ENCODE data around the gene SESN3. TPM values are rescaled to one million over a fixed set of nuclear protein-coding genes. Genes with fewer than 3 reads are reported as not detected.

SESN3 gene
- total RNA-seq, 5 donors from 2014 or later (not counting 1 experiment from before 2014, with no cell fraction given), result 61.5 to 150 (median 132) TPM

DNA sequence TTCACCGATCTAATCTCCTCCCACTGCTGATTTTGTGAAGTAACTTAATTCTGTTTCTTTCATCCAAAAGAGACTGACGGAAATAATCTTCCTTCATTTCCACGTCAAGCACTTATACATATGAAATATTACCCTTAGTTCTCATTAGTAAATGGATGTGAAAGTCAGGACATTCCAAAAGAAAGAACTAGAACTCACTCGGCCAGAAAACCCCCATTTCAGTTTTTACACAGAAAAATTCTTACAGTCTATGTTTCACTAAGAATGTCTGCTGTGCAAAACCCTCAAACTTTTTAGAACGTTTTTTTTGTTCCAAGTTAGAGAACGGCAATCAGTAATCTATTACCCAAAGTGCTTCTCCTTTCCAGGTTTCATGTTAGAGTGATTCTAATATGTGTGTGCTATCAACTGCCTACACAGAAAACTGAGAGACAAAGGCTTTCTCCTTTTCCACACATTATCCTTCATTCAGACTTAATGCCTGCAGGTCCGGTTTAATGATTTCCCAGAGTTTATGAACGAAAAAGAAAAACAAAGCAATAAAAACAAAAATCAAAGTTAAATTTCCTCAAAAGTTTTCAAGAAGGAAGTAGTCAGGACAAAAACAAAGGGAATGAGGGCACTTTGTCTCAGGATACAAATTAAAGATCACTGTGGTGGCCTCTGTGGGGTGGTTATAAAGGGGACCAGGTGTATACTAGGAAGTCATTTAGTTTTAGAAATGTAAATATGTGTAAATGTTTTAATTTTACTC is 11.3 kb upstream of the SESN3 start:
- no peak overlapping the region for H3K4me3 ChIP-seq (ENCODE audit: control insufficient read depth in 1 of 2, extremely low read depth in 1 of 2, low read length in 1 of 2)
- ATAC-seq (replicated peaks in 1 of 4), result no peak
- Mint-ChIP-seq H3K4me3 (no peak overlapping the region), H3K9me3 (no peaks in the 10 kb centered on the region), H3K36me3 (no peaks in the 10 kb centered on the region), H3K27ac (no peak overlapping the region), H3K4me1 (peaks cover 0 to 6% (median 0%) of the 10 kb centered on the region in 3 donors), H3K27me3 (peaks cover 2 to 3% of the 10 kb centered on the region in 2 donors)
- WGBS (ENCODE audit: insufficient coverage), result 80% methylated on average over 1 of the region's 8 CpGs
- no peaks in the 10 kb centered on the region for H3K27me3 ChIP-seq (replicated peaks in 1 of 2; ENCODE audit: control insufficient read depth in 2 of 2, extremely low read depth in 1 of 2, insufficient read depth in 2 of 2, low read length in 1 of 2)
- no peaks in the 10 kb centered on the region for H3K36me3 ChIP-seq (ENCODE audit: control insufficient read depth in 2 of 2, extremely low read depth in 1 of 2, insufficient read depth in 1 of 2, low read length in 1 of 2)
- ChIA-PET POLR2A (interaction anchor here in 1 of 2 donors (0.9 kb wide), 1 partner anchor 11 kb away, joined by 3 read pairs; the partner anchor contains the start of gene SESN3), CTCF (interaction anchor here (0.6 to 0.8 kb wide), 2 partner anchors 439 to 480 kb away, joined by 4 read pairs; no protein-coding TSS in a partner anchor)
- no peak overlapping the region for H3K27ac ChIP-seq (ENCODE audit: low read length)
- H3K9me3 ChIP-seq, result no peaks in the 10 kb centered on the region
- H3K4me1 ChIP-seq (ENCODE audit: control insufficient read depth in 1 of 2, extremely low read depth in 1 of 2, insufficient read depth in 2 of 2, low read length in 2 of 2), result no peaks in the 10 kb centered on the region
- no peak for DNase-seq

DNA sequence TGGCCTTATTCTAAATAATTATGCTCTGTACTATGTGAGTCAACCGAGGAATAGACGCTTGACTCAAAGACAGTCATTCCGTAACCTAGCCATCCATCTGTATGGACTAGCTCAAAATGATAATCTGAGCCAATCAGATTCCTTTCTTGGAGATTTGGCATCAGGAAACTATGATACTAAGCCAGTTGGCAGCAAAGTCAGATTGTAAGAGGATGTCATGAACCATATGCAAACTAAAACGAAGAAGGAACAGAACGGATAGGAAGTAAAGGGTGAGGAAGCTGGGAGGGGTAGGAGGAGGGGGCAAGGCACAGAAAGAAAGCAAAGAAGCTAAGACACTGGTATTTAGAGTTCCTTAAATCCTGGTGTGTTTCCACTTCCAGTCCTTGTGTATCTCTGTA is 10.7 kb upstream of the SESN3 start:
- peaks cover 2 to 3% of the 10 kb centered on the region in 2 donors for H3K27me3 Mint-ChIP-seq
- H3K4me1 ChIP-seq (ENCODE audit: control insufficient read depth in 1 of 2, extremely low read depth in 1 of 2, insufficient read depth in 2 of 2, low read length in 2 of 2), result no peaks in the 10 kb centered on the region
- no peak overlapping the region for H3K27ac Mint-ChIP-seq
- ChIA-PET POLR2A (no interaction called here), CTCF (no interaction called here)
- H3K36me3 ChIP-seq (ENCODE audit: control insufficient read depth in 2 of 2, extremely low read depth in 1 of 2, insufficient read depth in 1 of 2, low read length in 1 of 2), result no peaks in the 10 kb centered on the region
- 61% methylated on average over 2 of the region's 5 CpGs for WGBS (ENCODE audit: insufficient coverage)
- no peaks in the 10 kb centered on the region for H3K9me3 Mint-ChIP-seq
- no peaks in the 10 kb centered on the region for H3K9me3 ChIP-seq
- peaks cover 0 to 6% (median 0%) of the 10 kb centered on the region in 3 donors for H3K4me1 Mint-ChIP-seq
- no peak overlapping the region for H3K4me3 Mint-ChIP-seq
- DNase-seq (no peak), ATAC-seq (replicated peaks in 1 of 4) (no peak)
- H3K27ac ChIP-seq (ENCODE audit: low read length), result no peak overlapping the region
- no peaks in the 10 kb centered on the region for H3K27me3 ChIP-seq (replicated peaks in 1 of 2; ENCODE audit: control insufficient read depth in 2 of 2, extremely low read depth in 1 of 2, insufficient read depth in 2 of 2, low read length in 1 of 2)
- H3K36me3 Mint-ChIP-seq, result no peaks in the 10 kb centered on the region
- H3K4me3 ChIP-seq (ENCODE audit: control insufficient read depth in 1 of 2, extremely low read depth in 1 of 2, low read length in 1 of 2), result no peak overlapping the region

DNA sequence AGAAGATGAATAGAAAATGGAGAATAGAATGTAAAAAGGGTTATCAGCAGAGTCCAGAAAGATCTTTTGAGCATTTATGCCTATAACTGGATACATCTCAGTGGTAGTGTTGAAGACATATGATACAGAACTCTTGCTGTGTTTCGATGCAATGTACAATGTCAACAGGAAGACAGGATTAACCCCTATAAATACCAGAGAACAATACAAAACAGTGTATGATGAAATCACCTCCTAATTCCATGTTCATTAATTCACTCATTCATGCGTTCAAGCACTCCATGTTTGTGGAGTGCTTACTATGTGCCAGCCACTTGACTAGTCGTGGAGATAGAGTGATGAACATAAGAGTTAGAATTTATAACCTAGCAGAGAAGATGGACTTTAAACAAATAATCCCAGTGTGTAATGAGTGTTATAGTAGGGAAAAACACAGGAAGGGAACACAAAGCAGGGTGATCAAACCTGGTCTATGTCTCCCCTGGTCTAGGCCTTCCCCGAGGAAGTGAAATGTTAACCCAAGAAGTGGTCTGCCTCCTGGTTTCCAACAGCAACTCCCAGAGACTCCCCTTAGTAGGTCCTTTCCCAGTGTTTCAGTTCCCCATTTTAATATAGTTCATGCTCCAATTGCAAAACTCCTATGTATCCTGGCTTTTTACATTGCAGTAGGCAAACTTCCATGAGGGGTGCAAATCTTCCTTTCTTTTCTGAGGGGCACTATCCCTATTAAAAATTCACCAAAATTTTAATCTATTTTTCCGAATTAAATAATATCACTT is 9.1 kb upstream of the SESN3 start:
- Mint-ChIP-seq H3K27ac (no peak overlapping the region), H3K27me3 (peaks cover 2 to 3% of the 10 kb centered on the region in 2 donors), H3K9me3 (no peaks in the 10 kb centered on the region), H3K4me1 (peaks cover 0 to 15% (median 9%) of the 10 kb centered on the region in 3 donors), H3K4me3 (no peak overlapping the region), H3K36me3 (no peaks in the 10 kb centered on the region)
- no peak overlapping the region for H3K27ac ChIP-seq (ENCODE audit: low read length)
- no peaks in the 10 kb centered on the region for H3K4me1 ChIP-seq (ENCODE audit: control insufficient read depth in 1 of 2, extremely low read depth in 1 of 2, insufficient read depth in 2 of 2, low read length in 2 of 2)
- ATAC-seq (replicated peaks in 1 of 4) (no peak), DNase-seq (no peak)
- CTCF ChIA-PET, result interaction anchor here in 1 of 2 donors (1.0 kb wide), 1 partner anchor 9 kb away, joined by 3 read pairs; the partner anchor contains the start of gene SESN3
- H3K27me3 ChIP-seq (replicated peaks in 1 of 2; ENCODE audit: control insufficient read depth in 2 of 2, extremely low read depth in 1 of 2, insufficient read depth in 2 of 2, low read length in 1 of 2), result no peaks in the 10 kb centered on the region
- no peaks in the 10 kb centered on the region for H3K36me3 ChIP-seq (ENCODE audit: control insufficient read depth in 2 of 2, extremely low read depth in 1 of 2, insufficient read depth in 1 of 2, low read length in 1 of 2)
- POLR2A ChIA-PET, result no interaction called here
- H3K4me3 ChIP-seq (ENCODE audit: control insufficient read depth in 1 of 2, extremely low read depth in 1 of 2, low read length in 1 of 2), result no peak overlapping the region
- WGBS (ENCODE audit: insufficient coverage), result no CpG with 5 or more reads among the region's 5 CpGs
- H3K9me3 ChIP-seq, result no peaks in the 10 kb centered on the region

DNA sequence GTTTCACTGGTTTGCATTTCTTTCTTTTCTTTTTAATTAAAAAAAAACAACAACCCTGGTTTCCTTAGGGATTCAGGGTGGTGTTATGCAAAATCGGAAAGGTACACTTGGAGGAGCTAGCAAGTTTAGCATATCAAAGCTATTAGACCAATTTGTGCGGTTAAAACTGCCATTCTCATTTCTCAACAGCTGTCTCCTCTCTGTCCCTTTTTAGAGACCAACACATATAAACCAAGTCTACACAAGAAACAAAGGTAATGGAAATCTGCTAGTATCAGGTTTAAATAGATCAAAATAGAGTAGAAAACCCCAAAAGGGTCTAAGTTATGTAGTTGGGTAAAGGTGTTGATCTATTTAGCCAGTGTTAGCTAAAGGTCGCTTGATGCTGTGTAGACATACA is 1.7 kb upstream of the SESN3 start:
- Histone ChIP-seq H3K4me1 (ENCODE audit: control insufficient read depth in 1 of 2, extremely low read depth in 1 of 2, insufficient read depth in 2 of 2, low read length in 2 of 2) (peaks cover 12 to 25% of the 10 kb centered on the region in 2 experiments), H3K27ac (ENCODE audit: low read length) (peak overlapping the region; percentile 85), H3K36me3 (ENCODE audit: control insufficient read depth in 2 of 2, extremely low read depth in 1 of 2, insufficient read depth in 1 of 2, low read length in 1 of 2) (no peaks in the 10 kb centered on the region), H3K27me3 (replicated peaks in 1 of 2; ENCODE audit: control insufficient read depth in 2 of 2, extremely low read depth in 1 of 2, insufficient read depth in 2 of 2, low read length in 1 of 2) (no peaks in the 10 kb centered on the region), H3K9me3 (no peaks in the 10 kb centered on the region), H3K4me3 (ENCODE audit: control insufficient read depth in 1 of 2, extremely low read depth in 1 of 2, low read length in 1 of 2) (peak overlapping the region; percentile 58 to 80)
- H3K27ac Mint-ChIP-seq, result no peak overlapping the region
- CTCF ChIA-PET, result interaction anchor here in 1 of 2 donors (0.8 to 4.3 kb wide), 12 partner anchors 19 to 557 kb away, joined by 3 to 38 read pairs (median 8); partner anchors contain the start of gene FAM76B
- ATAC-seq (replicated peaks in 1 of 4) (no peak), DNase-seq (no peak)
- H3K9me3 Mint-ChIP-seq, result no peaks in the 10 kb centered on the region
- POLR2A ChIA-PET, result interaction anchor here (0.6 to 2.5 kb wide), 7 partner anchors 8 to 557 kb away, joined by 3 to 12 read pairs (median 8); partner anchors contain the start of genes CEP57 (in 1 of the 2) and FAM76B (in 1 of the 2)
- no peaks in the 10 kb centered on the region for H3K36me3 Mint-ChIP-seq
- no peaks in the 10 kb centered on the region for H3K27me3 Mint-ChIP-seq
- no peak overlapping the region for H3K4me3 Mint-ChIP-seq
- peaks cover 50 to 55% (median 50%) of the 10 kb centered on the region in 3 donors for H3K4me1 Mint-ChIP-seq
- 83% methylated on average over 1 of the region's 3 CpGs for WGBS (ENCODE audit: insufficient coverage)

DNA sequence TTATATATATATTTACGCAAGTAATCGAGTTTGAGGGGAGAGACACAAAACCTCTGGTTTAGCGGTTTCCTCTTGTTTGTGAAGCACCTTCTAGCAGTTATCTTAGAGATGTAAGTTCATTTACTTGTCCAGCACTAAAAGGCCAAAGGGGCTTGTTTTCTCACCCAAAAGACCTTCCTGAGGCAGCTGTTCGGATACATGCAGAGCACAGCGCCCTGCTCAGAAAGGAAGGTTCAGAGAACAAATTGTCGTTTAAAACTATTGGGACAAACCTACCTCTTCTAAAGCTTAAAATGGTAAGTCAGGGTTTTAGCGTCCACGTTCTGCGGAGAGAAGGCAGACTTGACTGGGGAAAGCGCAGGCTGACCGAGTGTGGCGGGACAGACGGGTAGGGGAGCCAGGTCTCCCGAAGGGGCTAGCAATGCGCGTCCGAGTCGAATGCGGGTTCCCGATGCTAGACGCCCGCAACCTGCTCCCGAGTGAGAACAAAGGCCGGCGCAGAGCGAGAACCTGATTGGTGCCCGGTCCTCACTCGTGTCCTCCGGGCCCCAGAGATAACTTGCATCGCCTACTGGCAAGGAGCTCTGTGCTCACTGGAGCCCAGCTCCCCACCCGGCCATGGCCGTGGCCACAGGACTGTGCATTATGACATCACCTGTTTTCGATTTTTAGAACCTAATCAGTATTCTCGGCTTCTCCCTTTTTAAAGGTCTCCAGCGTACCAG is 1.0 kb upstream of the SESN3 start:
- CTCF ChIA-PET, result interaction anchor here (0.8 to 4.3 kb wide), 38 partner anchors 9 to 1111 kb away, joined by 3 to 38 read pairs (median 5); partner anchors contain the start of genes CWC15 (in 1 of the 2), ENDOD1 (in 1 of the 2), FAM76B (in 1 of the 2) and KDM4D (in 1 of the 2)
- Histone ChIP-seq H3K4me3 (ENCODE audit: control insufficient read depth in 1 of 2, extremely low read depth in 1 of 2, low read length in 1 of 2) (peak overlapping the region; percentile 58 to 80), H3K36me3 (ENCODE audit: control insufficient read depth in 2 of 2, extremely low read depth in 1 of 2, insufficient read depth in 1 of 2, low read length in 1 of 2) (no peaks in the 10 kb centered on the region), H3K27me3 (replicated peaks in 1 of 2; ENCODE audit: control insufficient read depth in 2 of 2, extremely low read depth in 1 of 2, insufficient read depth in 2 of 2, low read length in 1 of 2) (no peaks in the 10 kb centered on the region), H3K4me1 (ENCODE audit: control insufficient read depth in 1 of 2, extremely low read depth in 1 of 2, insufficient read depth in 2 of 2, low read length in 2 of 2) (peaks cover 12 to 27% of the 10 kb centered on the region in 2 experiments), H3K9me3 (no peaks in the 10 kb centered on the region), H3K27ac (ENCODE audit: low read length) (peak overlapping the region; percentile 85)
- H3K9me3 Mint-ChIP-seq, result no peaks in the 10 kb centered on the region
- H3K36me3 Mint-ChIP-seq, result no peaks in the 10 kb centered on the region
- H3K27me3 Mint-ChIP-seq, result no peaks in the 10 kb centered on the region
- POLR2A ChIA-PET, result interaction anchor here (0.6 to 2.5 kb wide), 20 partner anchors 8 to 1495 kb away, joined by 3 to 30 read pairs (median 4); partner anchors contain the start of genes CEP57 (in 1 of the 2), FAM76B (in 1 of the 2) and SRSF8 (in 1 of the 2)
- no peak overlapping the region for H3K27ac Mint-ChIP-seq
- no peak overlapping the region for H3K4me3 Mint-ChIP-seq
- WGBS (ENCODE audit: insufficient coverage), result 0% methylated on average over 26 of the region's 35 CpGs
- DNase-seq (peak; percentile 50 to 78 (median 65)), ATAC-seq (replicated peaks in 1 of 4) (peak; percentile 8 to 23 (median 14))
- peaks cover 56 to 61% (median 56%) of the 10 kb centered on the region in 3 donors for H3K4me1 Mint-ChIP-seq
